Measurements from ENCODE around the gene LMAN2.

Gene LMAN2

DNA sequence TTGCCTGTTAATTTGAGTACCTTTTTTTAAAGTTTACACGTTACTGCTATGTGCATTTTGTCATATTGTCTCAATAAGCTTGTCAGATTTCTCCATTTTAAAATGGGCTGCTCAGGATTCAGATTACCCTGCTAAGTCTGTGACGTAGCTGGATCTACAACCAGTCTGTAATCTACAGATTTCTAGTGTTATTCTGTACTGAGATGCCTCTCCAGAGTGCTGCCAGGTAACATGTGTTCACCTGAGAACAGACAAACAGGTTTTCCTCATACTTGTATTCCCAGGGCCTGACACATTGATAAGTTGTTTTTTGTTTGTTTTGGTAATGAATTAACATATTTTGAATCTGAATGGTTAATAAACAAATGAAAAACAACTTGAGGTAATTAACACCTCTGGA, 63.3 kb downstream of the LMAN2 start:
- H3K79me1 ChIP-seq (replicated peaks; ENCODE audit: low read length, poor library complexity, severe bottlenecking): peaks cover 24% of the 10 kb centered on the region
- H3K9ac ChIP-seq (ENCODE audit: low read length): no peak overlapping the region
- no peak overlapping the region for H3K4me3 ChIP-seq (ENCODE audit: insufficient read depth in 1 of 2, low read depth in 1 of 2, low read length in 2 of 2)
- no peak overlapping the region for H2AK5ac ChIP-seq (ENCODE audit: low read length, severe bottlenecking)
- no peak overlapping the region for H2BK5ac ChIP-seq (ENCODE audit: low read depth, low read length, poor library complexity, severe bottlenecking)
- no peak overlapping the region for H3K23ac ChIP-seq (ENCODE audit: low read length in 2 of 2)
- no peak overlapping the region for H3K27ac ChIP-seq (ENCODE audit: low read length, poor library complexity, severe bottlenecking)
- H3K4ac ChIP-seq (ENCODE audit: low read depth in 1 of 2, low read length in 2 of 2): no peak overlapping the region
- H2AFZ ChIP-seq (ENCODE audit: low read depth, low read length): no peak overlapping the region
- peaks cover 28 to 90% of the 10 kb centered on the region in 2 experiments for H3K36me3 ChIP-seq (ENCODE audit: control insufficient read depth in 1 of 2, insufficient read depth in 2 of 2, low read depth in 1 of 2, low read length in 2 of 2)
- no peak overlapping the region for H2BK120ac ChIP-seq (ENCODE audit: low read depth, low read length)
- H2BK12ac ChIP-seq (ENCODE audit: low read length in 2 of 2): no peak overlapping the region
- H3K18ac ChIP-seq (ENCODE audit: low read depth in 1 of 2, low read length in 2 of 2): no peak overlapping the region
- no peak for DNase-seq
- H3K4me1 ChIP-seq (ENCODE audit: control insufficient read depth, insufficient read depth, low read depth, low read length): no peaks in the 10 kb centered on the region
- WGBS: 95% methylated on average over 2 of the region's 2 CpGs
- H3K4me2 ChIP-seq (ENCODE audit: low read length, poor library complexity, severe bottlenecking): no peak overlapping the region
- no peak overlapping the region for H4K91ac ChIP-seq (ENCODE audit: low read length)
- H3K27me3 ChIP-seq (ENCODE audit: control insufficient read depth in 1 of 2, insufficient read depth in 1 of 2, low read length in 2 of 2): no peaks in the 10 kb centered on the region
- no peak overlapping the region for H4K8ac ChIP-seq (ENCODE audit: low read length)
- no peaks in the 10 kb centered on the region for H3K9me3 ChIP-seq (ENCODE audit: control insufficient read depth, low read length)
- H3K14ac ChIP-seq (ENCODE audit: low read length in 2 of 2): no peak overlapping the region
- H2BK15ac ChIP-seq (ENCODE audit: low read depth, poor library complexity, severe bottlenecking): no peak overlapping the region
